ENCODE results near the gene NFE2L1. TPM values are rescaled to one million over a fixed set of nuclear protein-coding genes. Genes with fewer than 3 reads are reported as not detected.

Gene NFE2L1
- polyA plus RNA-seq, 1 experiment = 281 TPM

DNA sequence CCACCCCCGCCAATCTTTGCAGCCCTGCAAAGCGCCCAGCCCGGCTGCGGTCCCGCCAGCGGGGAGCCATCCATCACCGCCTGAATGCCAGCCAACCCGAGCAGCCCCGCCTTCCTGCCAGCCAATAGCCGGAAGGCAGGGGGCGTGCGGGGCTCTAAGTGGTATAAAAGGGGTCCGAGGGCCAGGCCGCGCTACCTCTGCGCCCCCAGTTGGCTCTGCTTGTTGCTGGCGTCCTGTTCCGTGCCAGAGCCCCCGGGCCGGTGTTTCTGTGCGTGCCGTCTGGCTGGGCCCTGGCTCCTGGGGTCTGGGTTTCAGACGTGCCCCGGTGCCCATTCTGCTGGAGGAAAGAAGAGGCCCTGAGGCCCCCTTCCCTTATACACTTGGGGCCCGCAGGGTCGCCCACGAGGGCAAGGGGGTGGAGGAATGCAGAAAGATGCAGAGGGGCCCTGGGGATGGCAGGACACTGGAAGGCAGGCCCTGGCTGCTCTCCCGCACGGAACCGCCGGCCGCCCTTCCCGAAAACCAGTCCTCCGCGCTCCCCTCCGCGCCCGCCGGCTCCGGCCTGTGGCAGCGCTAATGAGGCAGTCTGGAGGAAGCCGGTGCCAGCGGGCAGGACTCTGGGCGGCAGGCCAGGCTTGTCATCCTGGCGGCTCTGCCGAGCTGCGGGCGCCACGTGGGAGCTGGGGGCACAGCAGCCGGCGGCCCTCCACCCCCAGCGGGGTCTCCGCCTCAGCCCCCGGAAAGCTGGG lies 24.6 kb upstream of the NFE2L1 start:
- no peak for DNase-seq (ENCODE audit: low read depth)
- ChIA-PET CTCF (interaction anchor here (0.9 to 1.0 kb wide), 2 partner anchors 45 to 50 kb away, joined by 3 to 6 read pairs; no protein-coding TSS in a partner anchor), POLR2A (no interaction called here)
- TF ChIP-seq, protein P1, sequence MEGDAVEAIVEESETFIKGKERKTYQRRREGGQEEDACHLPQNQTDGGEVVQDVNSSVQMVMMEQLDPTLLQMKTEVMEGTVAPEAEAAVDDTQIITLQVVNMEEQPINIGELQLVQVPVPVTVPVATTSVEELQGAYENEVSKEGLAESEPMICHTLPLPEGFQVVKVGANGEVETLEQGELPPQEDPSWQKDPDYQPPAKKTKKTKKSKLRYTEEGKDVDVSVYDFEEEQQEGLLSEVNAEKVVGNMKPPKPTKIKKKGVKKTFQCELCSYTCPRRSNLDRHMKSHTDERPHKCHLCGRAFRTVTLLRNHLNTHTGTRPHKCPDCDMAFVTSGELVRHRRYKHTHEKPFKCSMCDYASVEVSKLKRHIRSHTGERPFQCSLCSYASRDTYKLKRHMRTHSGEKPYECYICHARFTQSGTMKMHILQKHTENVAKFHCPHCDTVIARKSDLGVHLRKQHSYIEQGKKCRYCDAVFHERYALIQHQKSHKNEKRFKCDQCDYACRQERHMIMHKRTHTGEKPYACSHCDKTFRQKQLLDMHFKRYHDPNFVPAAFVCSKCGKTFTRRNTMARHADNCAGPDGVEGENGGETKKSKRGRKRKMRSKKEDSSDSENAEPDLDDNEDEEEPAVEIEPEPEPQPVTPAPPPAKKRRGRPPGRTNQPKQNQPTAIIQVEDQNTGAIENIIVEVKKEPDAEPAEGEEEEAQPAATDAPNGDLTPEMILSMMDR (IDR thresholded peaks at IDR 0.05; ENCODE audit: insufficient read depth, low read depth, low read length) = peak; percentile 40
- Histone ChIP-seq H3K27me3 (ENCODE audit: control insufficient read depth, insufficient read depth, low read length) (no peaks in the 10 kb centered on the region), H3K36me3 (ENCODE audit: control insufficient read depth, insufficient read depth, low read length) (no peaks in the 10 kb centered on the region), H3K4me3 (ENCODE audit: low read depth, low read length) (peak overlapping the region; percentile 38)

DNA sequence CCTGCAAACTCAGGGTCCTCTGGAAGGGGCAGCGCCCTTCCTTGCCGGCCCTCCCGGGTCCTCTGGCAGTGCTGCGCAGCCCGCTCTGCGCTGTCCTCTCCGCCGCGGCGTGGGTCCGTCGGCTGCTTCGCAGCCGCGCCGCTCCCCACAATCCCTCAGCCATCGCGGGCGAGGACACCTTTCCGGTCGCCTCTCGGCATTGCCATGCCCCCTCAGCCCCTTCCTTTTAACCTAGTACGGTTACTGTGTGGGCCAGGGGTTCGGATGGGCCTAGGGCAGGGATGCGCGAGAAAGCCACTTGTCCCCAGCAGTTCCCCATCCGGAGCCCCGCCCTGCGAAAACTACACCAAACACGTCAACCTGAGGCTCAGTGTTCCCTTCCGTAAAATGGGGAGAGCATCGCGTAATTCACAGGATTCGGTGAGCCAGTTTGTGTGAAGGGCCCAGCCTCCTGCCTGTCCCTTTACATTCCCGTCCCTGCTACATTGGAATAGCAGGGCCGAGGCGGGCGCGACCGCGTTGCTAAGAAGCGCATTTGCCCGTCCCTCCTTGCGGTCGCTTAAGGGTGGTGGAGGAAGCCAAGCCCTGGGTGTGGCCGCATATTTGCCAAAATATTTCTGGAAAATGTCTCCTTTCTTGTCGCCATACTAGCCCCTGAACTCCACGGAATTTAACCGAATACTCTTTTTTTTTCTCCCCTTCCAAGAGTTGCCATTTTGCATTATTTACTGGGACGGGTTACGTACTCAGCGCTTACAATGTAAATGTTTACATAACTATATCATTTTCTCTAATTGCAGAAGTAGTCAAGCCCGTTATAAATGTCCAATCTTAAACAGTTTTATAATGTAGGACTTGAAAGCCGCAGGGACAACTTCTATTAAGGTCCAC lies 23.8 kb upstream of the NFE2L1 start:
- ChIA-PET CTCF (interaction anchor here (0.9 to 7.9 kb wide), 24 partner anchors 12 to 108 kb away, joined by 3 to 200 read pairs (median 10); partner anchors contain the start of genes CBX1, CDK5RAP3, COPZ2 and NFE2L1), POLR2A (interaction anchor here (0.9 to 1.4 kb wide), 2 partner anchors 24 to 52 kb away, joined by 3 read pairs; partner anchors contain the start of gene NFE2L1)
- no peak for DNase-seq (ENCODE audit: low read depth)
- H3K4me3 ChIP-seq (ENCODE audit: low read depth, low read length) = peak overlapping the region; percentile 38
- H3K27me3 ChIP-seq (ENCODE audit: control insufficient read depth, insufficient read depth, low read length) = no peaks in the 10 kb centered on the region
- no peaks in the 10 kb centered on the region for H3K36me3 ChIP-seq (ENCODE audit: control insufficient read depth, insufficient read depth, low read length)
- TF ChIP-seq, protein P1 (IDR thresholded peaks at IDR 0.05; ENCODE audit: insufficient read depth, low read depth, low read length) = no peak

GRCh38 chr17:48025040-48025903 lies 22.9 kb upstream of the NFE2L1 start:
- Histone ChIP-seq H3K27me3 (ENCODE audit: control insufficient read depth, insufficient read depth, low read length) (no peaks in the 10 kb centered on the region), H3K36me3 (ENCODE audit: control insufficient read depth, insufficient read depth, low read length) (no peaks in the 10 kb centered on the region), H3K4me3 (ENCODE audit: low read depth, low read length) (peak overlapping the region; percentile 42)
- TF ChIP-seq, protein P1 (IDR thresholded peaks at IDR 0.05; ENCODE audit: insufficient read depth, low read depth, low read length) = peak; percentile 90
- CTCF ChIA-PET = interaction anchor here (0.5 to 7.9 kb wide), 32 partner anchors 11 to 593 kb away, joined by 3 to 200 read pairs (median 7); partner anchors contain the start of genes CBX1, CDK5RAP3, COPZ2 and NFE2L1
- peak; percentile 84 for DNase-seq (ENCODE audit: low read depth)
- POLR2A ChIA-PET = interaction anchor here (0.7 to 1.4 kb wide), 4 partner anchors 23 to 336 kb away, joined by 3 to 4 read pairs (median 3); partner anchors contain the start of gene NFE2L1

GRCh38 chr17:48025904-48026501 lies 22.2 kb upstream of the NFE2L1 start:
- ChIA-PET POLR2A (interaction anchor here (1.1 to 1.4 kb wide), 2 partner anchors 50 to 82 kb away, joined by 3 to 4 read pairs; no protein-coding TSS in a partner anchor), CTCF (interaction anchor here (0.7 to 7.9 kb wide), 41 partner anchors 11 to 592 kb away, joined by 3 to 200 read pairs (median 6); partner anchors contain the start of genes CBX1, CDK5RAP3, COPZ2 and NFE2L1)
- DNase-seq (ENCODE audit: low read depth) = no peak
- H3K36me3 ChIP-seq (ENCODE audit: control insufficient read depth, insufficient read depth, low read length) = no peaks in the 10 kb centered on the region
- no peaks in the 10 kb centered on the region for H3K27me3 ChIP-seq (ENCODE audit: control insufficient read depth, insufficient read depth, low read length)
- TF ChIP-seq, protein P1 (IDR thresholded peaks at IDR 0.05; ENCODE audit: insufficient read depth, low read depth, low read length) = no peak
- peak overlapping the region; percentile 42 for H3K4me3 ChIP-seq (ENCODE audit: low read depth, low read length)
